OCI-LY1 (cell line): ENCODE measurements around the gene STX3.

Source experiments
- H2AFZ ChIP-seq: fragments of 200-600 bp; sonication (generic), shearing (Covaris generic); 2 replicates; pipeline ENCODE4 v1.6.0; 2014; ENCODE audit warnings: antibody characterized with exemption, mild to moderate bottlenecking, low read length
- H3F3A ChIP-seq: fragments of 200-600 bp; sonication (generic), shearing (Covaris generic); 2 replicates; pipeline ENCODE4 v1.6.0; 2014; ENCODE audit warnings: mild to moderate bottlenecking, antibody characterized with exemption, low read length, moderate library complexity; ENCODE audit not compliant: insufficient read depth
- H3K27ac ChIP-seq: fragments of 200-600 bp; sonication (generic); 2 replicates; pipeline ENCODE4 v1.5.1; 2014; ENCODE audit warnings: low read length, mixed run types, mild to moderate bottlenecking, low read depth; ENCODE audit not compliant: poor library complexity, severe bottlenecking
- H3K27me3 ChIP-seq: fragments of 200-600 bp; sonication (generic); 2 replicates; pipeline ENCODE4 v1.6.0; 2014; ENCODE audit warnings: antibody characterized with exemption, mild to moderate bottlenecking, low read length, moderate library complexity; ENCODE audit not compliant: insufficient read depth
- H3K36me3 ChIP-seq: fragments of 200-600 bp; sonication (generic); 2 replicates; pipeline ENCODE4 v1.6.1; 2014; ENCODE audit warnings: mild to moderate bottlenecking, antibody characterized with exemption, low read length, moderate library complexity, mixed read lengths; ENCODE audit not compliant: insufficient read depth
- H3K4me1 ChIP-seq: fragments of 200-600 bp; sonication (generic); 2 replicates; pipeline ENCODE4 v1.5.1; 2014; ENCODE audit warnings: mild to moderate bottlenecking, low read length, moderate library complexity; ENCODE audit not compliant: insufficient read depth, severe bottlenecking
- H3K4me2 ChIP-seq: fragments of 200-600 bp; sonication (generic), shearing (Covaris generic); 2 replicates; pipeline ENCODE4 v1.6.1; 2014; ENCODE audit warnings: low read length
- H3K4me3 ChIP-seq: fragments of 200-600 bp; sonication (generic); 2 replicates; pipeline ENCODE4 v1.5.1; 2014; ENCODE audit warnings: low read length, low read depth, mild to moderate bottlenecking, mixed read lengths; ENCODE audit not compliant: poor library complexity, severe bottlenecking
- H3K79me2 ChIP-seq: fragments of 200-600 bp; shearing (Covaris generic); 2 replicates; pipeline ENCODE4 v1.6.1; 2016; ENCODE audit warnings: mixed run types, low read length, mixed read lengths; ENCODE audit not compliant: insufficient read depth
- H3K9ac ChIP-seq: fragments of 200-600 bp; sonication (generic), shearing (Covaris generic); 2 replicates; pipeline ENCODE4 v1.6.1; 2014; ENCODE audit warnings: mild to moderate bottlenecking, low read length, mixed read lengths
- H3K9me2 ChIP-seq: fragments of 200-600 bp; sonication (generic), shearing (Covaris generic); 2 replicates; pipeline ENCODE4 v1.6.1; 2014; ENCODE audit warnings: low read depth, mild to moderate bottlenecking, low read length, mixed read lengths
- H3K9me3 ChIP-seq: fragments of 200-600 bp; shearing (Covaris generic); 2 replicates; pipeline ENCODE4 v1.6.1; 2014; ENCODE audit warnings: low read length, mixed read lengths
- H4K20me1 ChIP-seq: fragments of 200-600 bp; sonication (generic), shearing (Covaris generic); 2 replicates; pipeline ENCODE4 v1.6.0; 2016; ENCODE audit warnings: mild to moderate bottlenecking, low read length; ENCODE audit not compliant: insufficient read depth
- CTCF ChIP-seq: fragments of 200-600 bp; sonication (generic), shearing (Covaris generic); IDR thresholded peaks from 2 replicates; pipeline ENCODE4 v1.5.1; 2017; ENCODE audit warnings: mild to moderate bottlenecking, antibody characterized with exemption, low read length, moderate library complexity, mixed read lengths
- EZH2 ChIP-seq: fragments of 200-600 bp; sonication (generic), shearing (Covaris generic); IDR thresholded peaks from 2 replicates; pipeline ENCODE4 v1.8.0; 2017; ENCODE audit warnings: borderline replicate concordance, mixed run types, mild to moderate bottlenecking, antibody characterized with exemption, low read length, moderate library complexity, mixed read lengths

Gene STX3

GRCh38 chr11:59727426-59727825 is 27.8 kb upstream of the STX3 start:
- Histone ChIP-seq H3K36me3 (no peaks in the 10 kb centered on the region), H3K27ac (no peak overlapping the region), H3K79me2 (no peaks in the 10 kb centered on the region), H4K20me1 (no peaks in the 10 kb centered on the region), H3K4me2 (no peak overlapping the region), H3K9me2 (no peaks in the 10 kb centered on the region), H3K4me1 (no peaks in the 10 kb centered on the region), H3K4me3 (no peak overlapping the region), H3K9ac (no peak overlapping the region), H3K27me3 (no peaks in the 10 kb centered on the region), H2AFZ (no peak overlapping the region), H3F3A (no peaks in the 10 kb centered on the region), H3K9me3 (no peaks in the 10 kb centered on the region)
- TF ChIP-seq EZH2 (no peak), CTCF (no peak)

DNA sequence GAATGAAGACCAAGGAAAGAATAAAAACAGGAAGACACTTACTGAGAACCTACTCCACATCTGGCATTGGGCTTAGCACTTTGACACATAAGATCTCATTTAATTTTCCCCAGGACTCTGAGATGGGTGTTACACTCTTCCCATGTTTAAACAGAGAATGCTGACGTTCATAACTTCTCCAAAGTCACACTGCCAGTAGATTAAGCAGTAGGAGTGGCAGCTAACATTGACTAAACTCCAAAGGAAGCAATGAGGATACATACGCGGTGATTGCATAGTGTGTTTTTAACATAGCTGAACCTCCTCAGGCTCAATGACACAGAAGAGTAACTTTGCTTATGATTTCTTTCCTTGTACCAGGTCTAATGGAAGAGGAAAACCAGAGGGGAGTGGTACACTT is 27.0 kb upstream of the STX3 start:
- H3K9me3 ChIP-seq, result no peaks in the 10 kb centered on the region
- H3K4me2 ChIP-seq, result no peak overlapping the region
- H3K9ac ChIP-seq, result no peak overlapping the region

GRCh38 chr11:59728913-59729312 is 26.3 kb upstream of the STX3 start:
- Histone ChIP-seq H2AFZ (no peak overlapping the region), H3K4me2 (no peak overlapping the region)

More for the DNA sequence above, 27.0 kb upstream of the STX3 start:
- Histone ChIP-seq H3K36me3 (no peaks in the 10 kb centered on the region), H3K9me2 (no peaks in the 10 kb centered on the region), H3K79me2 (no peaks in the 10 kb centered on the region), H2AFZ (no peak overlapping the region), H3K4me3 (no peak overlapping the region), H4K20me1 (no peaks in the 10 kb centered on the region), H3F3A (no peaks in the 10 kb centered on the region), H3K27ac (no peak overlapping the region), H3K4me1 (no peaks in the 10 kb centered on the region), H3K27me3 (no peaks in the 10 kb centered on the region)
- TF ChIP-seq EZH2 (no peak), CTCF (no peak)

More at GRCh38 chr11:59728913-59729312, 26.3 kb upstream of the STX3 start:
- no peaks in the 10 kb centered on the region for H3K79me2 ChIP-seq
- no peaks in the 10 kb centered on the region for H3F3A ChIP-seq
- H3K4me3 ChIP-seq, result no peak overlapping the region
- no peaks in the 10 kb centered on the region for H3K4me1 ChIP-seq
- no peaks in the 10 kb centered on the region for H4K20me1 ChIP-seq
- H3K9me3 ChIP-seq, result no peaks in the 10 kb centered on the region
- H3K27ac ChIP-seq, result no peak overlapping the region
- no peaks in the 10 kb centered on the region for H3K9me2 ChIP-seq
- H3K9ac ChIP-seq, result no peak overlapping the region
- no peaks in the 10 kb centered on the region for H3K36me3 ChIP-seq
- no peaks in the 10 kb centered on the region for H3K27me3 ChIP-seq
- TF ChIP-seq EZH2 (no peak), CTCF (no peak)
